ENCODE data around the gene SYCE3.

SYCE3 gene

GRCh38 chr22:50504369-50505211 lies 58.1 kb downstream of the SYCE3 start:
- DNase-seq (ENCODE audit: extremely low read depth in 1 of 2, low read depth in 1 of 2) = no peak

GRCh38 chr22:50503475-50504145 lies 59.1 kb downstream of the SYCE3 start:
- DNase-seq (ENCODE audit: extremely low read depth in 1 of 2, low read depth in 1 of 2) = no peak

DNA sequence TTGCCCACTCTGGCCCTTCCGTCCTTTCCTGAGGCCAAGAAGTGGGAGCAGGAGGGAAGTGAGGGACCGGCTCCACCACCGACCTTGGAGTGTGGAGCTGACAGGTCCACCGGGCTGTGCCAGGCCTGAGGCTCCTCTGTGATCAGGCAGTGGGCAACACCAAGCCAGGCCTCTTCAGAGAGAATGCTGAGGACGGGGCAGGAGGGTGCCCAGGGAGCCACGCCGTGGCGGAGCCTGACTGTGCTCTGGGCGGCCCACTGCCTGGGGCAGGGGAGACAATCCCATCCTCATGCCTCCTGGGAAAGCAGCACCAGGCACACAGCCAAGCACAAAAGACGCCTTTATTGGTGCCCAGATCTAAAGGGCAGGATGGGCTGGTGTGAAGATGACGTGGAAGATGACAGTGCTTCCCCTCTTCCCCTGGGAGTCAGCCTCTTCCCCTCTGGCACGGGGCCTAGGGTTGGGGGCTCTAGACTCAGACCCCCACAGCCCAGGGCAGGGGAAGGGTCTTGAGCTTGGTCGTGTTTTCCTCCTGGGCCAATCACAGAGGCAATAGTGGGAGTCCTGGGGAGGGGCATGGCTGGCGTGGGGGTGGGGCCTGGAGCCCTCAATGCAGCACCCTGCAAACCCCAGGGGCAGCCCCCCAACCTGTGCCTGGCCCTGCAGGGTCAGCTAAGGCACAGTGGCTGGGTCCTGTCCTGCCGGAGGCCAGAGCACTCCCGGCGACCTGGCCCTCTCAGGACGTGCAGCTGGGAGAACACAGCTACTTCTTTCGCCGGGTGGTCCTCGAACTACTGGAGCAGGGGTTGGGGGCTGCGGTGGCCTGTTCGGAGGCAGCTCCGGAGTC lies 59.9 kb downstream of the SYCE3 start:
- DNase-seq (ENCODE audit: extremely low read depth in 1 of 2, low read depth in 1 of 2) = no peak

- no peak for DNase-seq (ENCODE audit: extremely low read depth in 1 of 2, low read depth in 1 of 2)
Measured at GRCh38 chr22:50502096-50502495, 60.6 kb downstream of the SYCE3 start.

Data from stimulated activated CD8-positive, alpha-beta memory T cell treated with anti-CD3 and anti-CD28 coated beads, Interleukin-7, amount 100 ng/mL, for 48 hours (primary cell).